ENCODE data around the gene SLC25A43.

Gene SLC25A43

DNA sequence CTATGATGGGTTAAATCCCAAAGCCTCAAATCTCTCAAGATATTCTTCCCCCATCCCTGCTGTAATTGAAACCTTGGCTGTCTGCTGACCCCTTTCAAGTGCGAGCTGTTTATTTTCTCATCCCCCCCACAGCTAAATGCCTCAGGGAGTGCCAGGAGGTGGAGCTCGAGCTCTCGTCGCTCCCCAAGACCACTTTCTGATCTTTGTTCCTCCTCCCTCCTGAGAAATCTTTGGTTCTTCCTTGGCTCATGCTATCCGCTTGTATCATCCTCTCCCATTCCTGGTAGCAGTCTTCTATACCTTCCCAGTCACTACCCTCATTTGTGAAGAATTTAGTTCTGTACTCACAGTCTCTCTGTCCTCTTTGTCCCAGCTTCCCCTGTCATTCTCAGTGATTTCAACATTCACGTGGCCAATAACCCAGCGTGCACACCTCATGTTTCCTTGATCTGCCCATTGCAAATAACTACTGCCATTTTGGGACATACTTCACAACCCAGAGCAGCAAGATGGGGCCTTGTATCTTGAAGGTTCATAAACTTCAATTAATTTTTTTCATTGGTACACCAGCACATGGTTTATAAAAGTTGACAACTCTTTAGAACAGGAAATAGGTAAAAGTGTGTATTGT lies 9.2 kb upstream of the SLC25A43 start:
- Mint-ChIP-seq H3K27me3 (peaks cover 17% of the 10 kb centered on the region), H3K27ac (no peak overlapping the region), H3K36me3 (ENCODE audit: low read depth) (no peaks in the 10 kb centered on the region), H3K9me3 (no peaks in the 10 kb centered on the region), H3K4me1 (ENCODE audit: low read depth) (no peaks in the 10 kb centered on the region), H3K4me3 (no peak overlapping the region)
- no peak for DNase-seq

- Mint-ChIP-seq H3K27me3 (peaks cover 18% of the 10 kb centered on the region), H3K27ac (no peak overlapping the region), H3K4me3 (no peak overlapping the region), H3K9me3 (no peaks in the 10 kb centered on the region), H3K4me1 (ENCODE audit: low read depth) (no peaks in the 10 kb centered on the region), H3K36me3 (ENCODE audit: low read depth) (no peaks in the 10 kb centered on the region)
- DNase-seq = no peak
Measured at GRCh38 chrX:119391279-119391678, 7.9 kb upstream of the SLC25A43 start.

DNA sequence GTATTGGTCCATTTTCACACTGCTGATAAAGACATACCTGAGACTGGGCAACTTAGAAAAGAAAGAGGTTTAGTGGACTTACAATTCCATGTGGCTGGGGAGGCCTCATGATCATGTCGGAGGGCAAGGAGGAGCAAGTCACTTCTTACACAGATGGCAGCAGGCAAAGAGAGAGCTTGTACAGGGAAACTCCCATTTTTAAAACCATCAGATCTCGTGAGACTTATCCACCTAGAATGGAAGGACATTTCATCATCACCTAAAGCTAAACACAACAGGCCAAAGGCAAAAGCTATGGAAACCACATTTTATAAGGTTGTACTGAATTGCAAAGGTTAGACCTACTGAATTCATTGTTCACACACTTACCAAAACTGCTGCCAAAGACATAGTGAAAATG lies 6.0 kb upstream of the SLC25A43 start:
- no peak for DNase-seq
- Mint-ChIP-seq H3K4me3 (no peak overlapping the region), H3K36me3 (ENCODE audit: low read depth) (no peaks in the 10 kb centered on the region)

GRCh38 chrX:119398587-119398973 lies 556 bp upstream of the SLC25A43 start:
- peaks cover 17% of the 10 kb centered on the region for H3K27me3 Mint-ChIP-seq
- no peak for DNase-seq
- peak overlapping the region; percentile 69 for H3K4me3 Mint-ChIP-seq
- H3K27ac Mint-ChIP-seq = peak overlapping the region; percentile 79
- peaks cover 13% of the 10 kb centered on the region for H3K4me1 Mint-ChIP-seq (ENCODE audit: low read depth)
- no peaks in the 10 kb centered on the region for H3K9me3 Mint-ChIP-seq
- H3K36me3 Mint-ChIP-seq (ENCODE audit: low read depth) = no peaks in the 10 kb centered on the region

More for the DNA sequence above, 6.0 kb upstream of the SLC25A43 start:
- Mint-ChIP-seq H3K4me1 (ENCODE audit: low read depth) (no peaks in the 10 kb centered on the region), H3K9me3 (no peaks in the 10 kb centered on the region), H3K27me3 (peaks cover 18% of the 10 kb centered on the region), H3K27ac (no peak overlapping the region)

- H3K36me3 Mint-ChIP-seq (ENCODE audit: low read depth) = no peaks in the 10 kb centered on the region
- H3K27me3 Mint-ChIP-seq = peaks cover 14% of the 10 kb centered on the region
- peak overlapping the region; percentile 72 for H3K4me3 Mint-ChIP-seq
- H3K4me1 Mint-ChIP-seq (ENCODE audit: low read depth) = peaks cover 13% of the 10 kb centered on the region
- H3K27ac Mint-ChIP-seq = no peak overlapping the region
- DNase-seq = no peak
- H3K9me3 Mint-ChIP-seq = no peaks in the 10 kb centered on the region
Measured at GRCh38 chrX:119399772-119400101, 601 bp downstream of the SLC25A43 start.

DNA sequence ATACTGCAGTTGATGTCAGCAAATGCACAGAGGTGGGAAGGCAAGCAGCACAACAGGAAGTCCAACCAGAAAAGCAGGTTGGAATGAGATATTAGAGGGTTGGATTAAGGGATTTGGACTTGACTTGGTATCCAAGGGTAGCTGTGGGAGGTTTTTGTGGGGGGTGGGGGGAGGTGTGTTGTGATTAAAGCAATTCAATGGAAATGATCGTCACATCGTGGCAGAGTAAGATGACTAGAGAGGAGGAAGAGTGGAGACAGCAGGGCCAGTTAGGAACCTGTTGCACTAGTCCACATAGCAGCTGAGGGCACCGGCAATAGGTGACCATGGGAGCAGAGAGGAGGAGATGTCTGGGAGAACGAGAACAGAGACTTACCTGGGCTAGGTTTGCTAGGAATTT lies 2.4 kb downstream of the SLC25A43 start:
- DNase-seq = no peak
- H3K27ac Mint-ChIP-seq = no peak overlapping the region
- no peak overlapping the region for H3K4me3 Mint-ChIP-seq

DNA sequence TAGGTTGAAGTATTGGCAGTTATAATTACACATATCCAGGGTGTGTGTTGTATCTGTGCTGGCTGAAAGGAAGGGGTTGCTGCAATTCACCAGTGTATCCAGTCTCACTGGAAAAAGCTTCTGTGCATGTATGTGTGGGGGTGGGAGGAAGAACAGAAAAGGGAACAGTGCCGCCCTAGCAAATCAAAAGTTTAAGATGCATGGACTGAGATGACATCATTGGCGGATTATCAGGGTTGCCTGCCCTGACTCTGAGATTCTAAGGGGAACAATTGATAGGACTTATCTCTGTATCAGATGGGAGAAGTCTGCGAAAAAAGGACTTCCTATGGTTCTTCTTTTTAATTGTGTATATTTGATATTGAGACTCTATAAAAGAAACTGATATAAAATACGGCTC lies 3.5 kb downstream of the SLC25A43 start:
- no peak for DNase-seq
- Mint-ChIP-seq H3K27me3 (peaks cover 12% of the 10 kb centered on the region), H3K36me3 (ENCODE audit: low read depth) (peaks cover under 1% of the 10 kb centered on the region), H3K27ac (no peak overlapping the region), H3K4me3 (no peak overlapping the region), H3K4me1 (ENCODE audit: low read depth) (peaks cover 13% of the 10 kb centered on the region), H3K9me3 (no peaks in the 10 kb centered on the region)

More for the DNA sequence above, 2.4 kb downstream of the SLC25A43 start:
- Mint-ChIP-seq H3K4me1 (ENCODE audit: low read depth) (peaks cover 13% of the 10 kb centered on the region), H3K36me3 (ENCODE audit: low read depth) (no peaks in the 10 kb centered on the region), H3K9me3 (no peaks in the 10 kb centered on the region), H3K27me3 (peaks cover 12% of the 10 kb centered on the region)

- Mint-ChIP-seq H3K27me3 (peaks cover 12% of the 10 kb centered on the region), H3K9me3 (no peaks in the 10 kb centered on the region)
Measured at GRCh38 chrX:119406776-119407175, 7.6 kb downstream of the SLC25A43 start.

DNA sequence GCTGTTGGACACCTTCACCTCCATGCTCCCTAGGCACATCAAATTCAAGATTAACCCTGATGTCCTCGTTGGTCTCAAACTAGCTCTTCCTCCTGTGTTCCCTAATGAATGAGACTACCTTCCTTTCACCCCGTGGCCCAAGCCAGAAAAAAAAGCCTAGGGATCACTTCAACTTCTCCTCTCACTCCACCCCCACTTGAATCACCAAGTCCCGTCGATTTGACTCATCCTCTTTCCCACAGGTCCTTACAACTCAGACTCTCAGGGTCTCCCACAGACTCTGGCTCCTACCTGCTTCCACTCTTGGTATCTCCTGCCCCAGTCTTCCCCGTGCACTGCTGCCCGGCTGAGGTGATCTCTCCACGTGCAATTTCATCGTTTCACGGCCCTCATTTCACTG lies 8.5 kb downstream of the SLC25A43 start:
- Mint-ChIP-seq H3K36me3 (ENCODE audit: low read depth) (peaks cover 4% of the 10 kb centered on the region), H3K27me3 (peaks cover 12% of the 10 kb centered on the region)

More at GRCh38 chrX:119406776-119407175, 7.6 kb downstream of the SLC25A43 start:
- H3K36me3 Mint-ChIP-seq (ENCODE audit: low read depth) = peaks cover 4% of the 10 kb centered on the region
- DNase-seq = no peak
- H3K4me3 Mint-ChIP-seq = no peak overlapping the region
- no peak overlapping the region for H3K27ac Mint-ChIP-seq
- no peaks in the 10 kb centered on the region for H3K4me1 Mint-ChIP-seq (ENCODE audit: low read depth)

GRCh38 chrX:119410027-119410819 lies 11.1 kb downstream of the SLC25A43 start:
- H3K4me1 Mint-ChIP-seq (ENCODE audit: low read depth) = no peaks in the 10 kb centered on the region
- peaks cover 4% of the 10 kb centered on the region for H3K36me3 Mint-ChIP-seq (ENCODE audit: low read depth)
- H3K9me3 Mint-ChIP-seq = no peaks in the 10 kb centered on the region
- DNase-seq = no peak
- peaks cover 12% of the 10 kb centered on the region for H3K27me3 Mint-ChIP-seq
- H3K4me3 Mint-ChIP-seq = no peak overlapping the region
- H3K27ac Mint-ChIP-seq = no peak overlapping the region

More for the DNA sequence above, 8.5 kb downstream of the SLC25A43 start:
- Mint-ChIP-seq H3K4me3 (no peak overlapping the region), H3K9me3 (no peaks in the 10 kb centered on the region), H3K4me1 (ENCODE audit: low read depth) (no peaks in the 10 kb centered on the region), H3K27ac (no peak overlapping the region)
- no peak for DNase-seq

DNA sequence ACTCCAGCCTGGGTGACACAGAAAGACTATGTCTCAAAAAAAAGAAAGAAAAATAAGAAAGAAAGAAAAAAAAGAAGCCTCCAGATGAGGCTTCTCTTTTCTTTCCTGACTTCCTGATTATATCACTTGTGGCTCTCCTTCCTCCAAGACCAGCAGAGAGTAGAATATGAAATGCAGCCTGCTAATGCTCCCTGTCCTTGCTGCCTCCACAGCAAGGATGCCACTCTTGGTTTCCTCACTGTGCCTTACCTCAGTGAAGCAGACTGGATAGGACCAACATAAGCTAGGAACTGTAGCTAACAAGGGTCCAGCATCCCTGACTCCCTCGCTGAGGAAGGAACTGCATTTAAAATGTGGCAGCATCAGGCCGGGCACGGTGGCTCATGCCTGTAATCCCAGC lies 11.7 kb downstream of the SLC25A43 start:
- H3K4me1 Mint-ChIP-seq (ENCODE audit: low read depth) = no peaks in the 10 kb centered on the region
- H3K4me3 Mint-ChIP-seq = no peak overlapping the region
- peaks cover 12% of the 10 kb centered on the region for H3K27me3 Mint-ChIP-seq
- no peak overlapping the region for H3K27ac Mint-ChIP-seq
- H3K36me3 Mint-ChIP-seq (ENCODE audit: low read depth) = peaks cover 4% of the 10 kb centered on the region
- no peaks in the 10 kb centered on the region for H3K9me3 Mint-ChIP-seq
- DNase-seq = no peak

DNA sequence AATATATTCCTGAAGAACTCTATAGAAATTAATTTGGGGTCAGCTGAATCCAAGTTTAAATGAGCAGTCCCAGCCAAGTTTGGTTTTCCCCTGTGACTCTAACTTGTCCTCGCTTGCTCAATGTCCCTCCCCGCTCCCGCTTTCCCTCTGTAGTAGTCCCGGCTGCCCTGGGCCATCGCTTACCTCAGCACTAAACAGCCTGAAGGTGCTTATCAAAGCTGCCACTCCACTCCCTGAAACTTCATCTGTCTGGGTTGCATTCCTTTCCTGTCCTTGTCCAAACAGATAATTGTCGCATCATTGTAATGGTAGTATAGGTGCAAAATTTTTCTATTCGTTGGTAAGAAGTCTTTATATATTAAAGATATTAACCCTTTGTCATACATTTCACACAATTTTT lies 12.8 kb downstream of the SLC25A43 start:
- H3K4me1 Mint-ChIP-seq (ENCODE audit: low read depth) = no peaks in the 10 kb centered on the region
- no peak for DNase-seq
- peaks cover 4% of the 10 kb centered on the region for H3K36me3 Mint-ChIP-seq (ENCODE audit: low read depth)
- H3K4me3 Mint-ChIP-seq = no peak overlapping the region
- peaks cover 12% of the 10 kb centered on the region for H3K27me3 Mint-ChIP-seq
- H3K27ac Mint-ChIP-seq = no peak overlapping the region
- no peaks in the 10 kb centered on the region for H3K9me3 Mint-ChIP-seq

GRCh38 chrX:119417376-119417775 lies 18.2 kb downstream of the SLC25A43 start:
- Mint-ChIP-seq H3K4me3 (no peak overlapping the region), H3K4me1 (ENCODE audit: low read depth) (no peaks in the 10 kb centered on the region), H3K27me3 (no peaks in the 10 kb centered on the region), H3K9me3 (no peaks in the 10 kb centered on the region), H3K27ac (no peak overlapping the region), H3K36me3 (ENCODE audit: low read depth) (peaks cover 1% of the 10 kb centered on the region)
- no peak for DNase-seq

DNA sequence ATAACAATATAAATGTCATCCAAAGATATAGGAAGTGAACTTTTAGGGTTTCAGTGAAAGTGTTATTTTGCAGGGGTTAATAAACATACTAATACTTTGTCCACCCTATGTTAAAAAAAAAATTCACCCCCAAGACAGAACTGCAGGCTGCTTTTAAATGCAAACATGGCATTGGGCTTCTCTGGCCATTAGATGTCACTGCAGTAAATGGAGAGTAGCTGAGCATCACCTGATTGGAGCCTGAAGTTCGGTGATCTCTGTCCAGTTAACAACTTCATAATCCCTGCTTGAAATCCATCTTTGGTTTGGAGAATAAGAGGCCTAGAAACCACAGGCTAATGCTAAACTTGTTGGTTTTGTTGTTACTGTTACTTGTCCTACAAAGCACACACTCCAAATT lies 18.7 kb downstream of the SLC25A43 start:
- DNase-seq = no peak
- H3K27ac Mint-ChIP-seq = no peak overlapping the region
- H3K9me3 Mint-ChIP-seq = no peaks in the 10 kb centered on the region
- H3K36me3 Mint-ChIP-seq (ENCODE audit: low read depth) = peaks cover 1% of the 10 kb centered on the region
- H3K4me1 Mint-ChIP-seq (ENCODE audit: low read depth) = no peaks in the 10 kb centered on the region
- no peaks in the 10 kb centered on the region for H3K27me3 Mint-ChIP-seq
- H3K4me3 Mint-ChIP-seq = no peak overlapping the region

GRCh38 chrX:119419146-119419545 lies 20.0 kb downstream of the SLC25A43 start:
- Mint-ChIP-seq H3K27me3 (no peaks in the 10 kb centered on the region), H3K4me1 (ENCODE audit: low read depth) (no peaks in the 10 kb centered on the region), H3K4me3 (no peak overlapping the region), H3K36me3 (ENCODE audit: low read depth) (peaks cover 1% of the 10 kb centered on the region), H3K9me3 (no peaks in the 10 kb centered on the region), H3K27ac (no peak overlapping the region)
- no peak for DNase-seq
